GM19193 (cell line): ENCODE data around the gene SLC49A4.

Experiments used
- POLR2A ChIP-seq: IDR thresholded peaks from 4 replicates; pipeline ENCODE4 v1.6.1; 2011; ENCODE audit not compliant: insufficient read depth, insufficient read length; ENCODE audit errors: extremely low read depth

The SLC49A4 gene

DNA sequence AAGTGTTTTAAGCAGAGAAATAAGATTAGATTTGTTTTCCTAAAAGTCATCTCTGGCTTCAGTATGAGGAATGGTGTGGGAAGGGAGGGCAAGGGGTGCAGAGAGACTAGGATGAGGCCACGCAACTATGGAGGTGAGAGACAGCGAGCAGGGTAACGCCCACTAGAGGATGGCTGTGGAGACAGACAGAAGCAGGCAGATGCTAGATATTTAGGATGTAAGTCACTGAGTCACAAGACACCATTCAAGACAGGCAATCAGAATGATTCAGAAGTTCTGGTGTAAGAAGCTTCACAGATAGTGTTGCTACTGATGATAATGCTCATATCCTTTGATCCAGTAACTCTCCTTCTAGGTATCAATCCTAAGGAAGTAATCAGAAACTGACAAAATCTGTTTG lies 20.3 kb upstream of the SLC49A4 start:
- no peak for TF ChIP-seq POLR2A

DNA sequence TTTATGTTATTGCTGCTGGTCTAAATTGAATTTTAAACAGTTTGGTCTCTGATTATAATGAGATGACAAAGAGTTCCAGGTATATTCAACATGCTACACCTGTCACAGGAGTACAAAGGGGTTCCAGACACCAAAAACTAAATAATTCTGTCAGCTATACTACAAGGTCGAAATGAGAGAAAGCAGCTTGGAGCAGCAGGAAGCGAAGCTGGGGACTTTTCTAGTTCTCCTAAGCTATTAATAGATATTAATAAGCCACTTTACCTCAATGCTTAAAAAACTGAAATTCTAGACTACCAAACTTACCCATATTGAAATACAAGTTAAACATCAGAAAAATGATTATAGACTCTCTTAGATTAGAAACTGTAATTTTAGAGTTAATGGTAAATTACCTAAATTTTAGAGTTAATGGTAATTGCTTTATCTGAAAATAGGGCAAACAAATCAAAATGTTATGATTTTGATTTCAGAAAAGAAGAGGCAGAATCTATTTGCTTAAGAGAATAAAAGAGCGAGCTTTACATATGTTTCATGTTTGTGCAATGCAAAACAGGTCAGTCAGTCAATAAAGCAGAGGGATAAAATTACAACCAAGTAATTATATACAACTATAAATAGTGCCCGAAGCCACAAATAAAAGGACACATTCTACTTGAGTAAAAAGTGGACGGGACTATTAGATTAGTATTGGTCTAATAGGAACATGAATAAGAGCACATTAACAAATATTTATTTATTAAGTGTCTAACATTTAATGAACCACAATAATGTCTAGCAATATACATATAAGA lies 18.0 kb upstream of the SLC49A4 start:
- TF ChIP-seq POLR2A: no peak

- no peak for TF ChIP-seq POLR2A
Measured at GRCh38 chr3:122777563-122777962, 17.3 kb upstream of the SLC49A4 start.

GRCh38 chr3:122782804-122783203 lies 12.1 kb upstream of the SLC49A4 start:
- TF ChIP-seq POLR2A: no peak

DNA sequence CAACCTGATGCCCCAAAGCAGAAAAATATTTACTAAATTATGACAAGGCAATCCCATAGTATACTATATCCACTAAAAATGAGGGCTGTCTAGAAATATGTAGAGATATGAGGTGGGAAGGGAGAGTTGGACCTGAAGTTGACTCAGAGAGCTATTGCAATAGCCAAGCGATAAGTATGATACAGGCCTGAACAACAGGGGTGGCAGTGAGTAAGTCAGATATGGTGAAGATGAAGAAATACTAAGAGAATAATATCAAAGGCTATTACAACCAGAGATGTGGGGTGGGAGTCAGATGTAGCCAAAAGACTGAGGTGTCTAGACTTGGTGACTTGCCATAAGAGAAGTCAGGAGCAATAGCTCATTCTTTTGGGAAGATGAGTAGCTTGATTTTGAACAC lies 10.4 kb upstream of the SLC49A4 start:
- TF ChIP-seq POLR2A: no peak

DNA sequence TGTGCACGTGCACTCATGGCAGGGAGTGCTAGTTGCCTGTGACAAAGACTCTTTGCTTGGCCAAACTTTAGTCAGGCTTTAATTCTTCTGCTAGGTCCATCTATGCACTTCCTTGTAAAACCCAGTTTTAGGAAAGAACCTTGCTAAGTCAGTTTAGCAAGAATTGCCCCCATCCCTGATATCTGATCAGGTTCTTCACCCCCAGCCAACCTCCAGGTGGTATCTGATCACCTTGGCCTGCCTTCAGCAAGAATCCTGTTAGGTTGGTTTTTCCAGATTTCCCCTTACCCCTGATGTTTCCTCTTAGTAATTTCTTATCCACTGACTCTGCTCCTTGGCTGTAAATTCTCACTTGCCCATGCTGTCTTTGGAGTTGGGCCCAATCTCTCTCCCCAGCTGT lies 9.6 kb upstream of the SLC49A4 start:
- no peak for TF ChIP-seq POLR2A

DNA sequence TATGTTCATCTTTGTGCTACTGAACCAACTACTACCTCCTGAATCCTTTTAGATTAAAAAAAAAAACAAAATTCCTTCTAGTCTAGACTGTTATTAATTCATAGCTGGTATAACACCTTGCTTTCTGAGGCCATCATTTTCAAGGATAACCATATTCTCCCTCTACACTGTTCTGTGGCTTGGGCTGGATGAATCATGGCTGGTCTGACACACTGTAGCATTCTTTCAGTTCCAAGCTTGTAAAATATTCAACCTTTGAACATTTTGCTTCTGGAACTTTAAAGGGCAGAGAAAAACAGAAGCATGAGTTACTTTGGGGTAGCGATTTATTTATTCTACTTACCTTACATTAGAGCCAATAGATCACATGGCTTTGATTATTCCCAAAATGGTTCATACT lies 8.8 kb upstream of the SLC49A4 start:
- no peak for TF ChIP-seq POLR2A

- no peak for TF ChIP-seq POLR2A
Measured at GRCh38 chr3:122787872-122788271, 7.0 kb upstream of the SLC49A4 start.

- no peak for TF ChIP-seq POLR2A
Measured at GRCh38 chr3:122789585-122790273, 5.1 kb upstream of the SLC49A4 start.

- TF ChIP-seq POLR2A: peak; percentile 80
Measured at GRCh38 chr3:122793568-122794416, 1.1 kb upstream of the SLC49A4 start, which contains the start of gene HSPBAP1. TSS of gene HSPBAP1 (minus strand) at chr3:122793831. CDS start at chr3:122793680, 151 bp downstream.

DNA sequence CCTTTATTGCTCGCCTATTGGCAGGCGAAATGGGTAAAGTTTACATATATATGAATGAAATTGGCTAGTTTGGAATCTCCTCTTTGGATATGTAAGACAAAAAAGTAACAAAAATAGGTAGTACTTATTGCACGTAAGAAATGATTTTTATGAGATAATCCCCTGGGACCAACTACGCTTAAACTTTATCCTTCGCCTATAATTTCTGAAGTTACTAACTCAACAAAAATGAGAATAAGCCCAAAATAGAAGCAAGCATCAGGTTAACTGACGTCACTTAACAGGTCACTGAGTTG lies 438 bp upstream of the SLC49A4 start:
- TF ChIP-seq POLR2A: no peak

- TF ChIP-seq POLR2A: no peak
Measured at GRCh38 chr3:122795674-122796195, 866 bp downstream of the SLC49A4 start.

GRCh38 chr3:122797291-122797690 lies 2.4 kb downstream of the SLC49A4 start:
- no peak for TF ChIP-seq POLR2A

DNA sequence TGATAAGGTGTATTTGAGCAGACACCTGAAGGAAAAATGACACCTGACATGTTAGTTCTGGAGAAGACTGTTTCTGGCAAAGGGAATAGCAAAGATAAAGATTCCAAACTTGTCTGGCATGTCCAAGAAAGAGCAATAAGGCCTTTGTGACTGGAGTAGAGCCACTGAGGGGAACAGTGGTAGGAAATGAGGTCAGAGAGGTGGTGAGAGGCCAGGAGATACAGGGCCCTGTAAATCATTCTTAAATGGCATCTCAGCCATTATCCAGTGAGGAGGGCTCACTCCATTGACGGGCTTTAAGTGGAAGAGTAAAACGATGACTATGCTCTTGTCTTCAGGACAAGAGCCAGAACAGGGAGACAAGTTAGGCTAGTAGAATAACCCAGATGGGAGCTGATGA lies 4.5 kb downstream of the SLC49A4 start:
- TF ChIP-seq POLR2A: no peak

- TF ChIP-seq POLR2A: no peak
Measured at GRCh38 chr3:122800031-122800430, 5.2 kb downstream of the SLC49A4 start.
